GM23338 (cell line): ENCODE measurements around the gene TREML2. TPM values are rescaled to one million over a fixed set of nuclear protein-coding genes. Genes with fewer than 3 reads are reported as not detected.

Experiments
- ATAC-seq: fragments of 200-7000 bp; cut with Tn5 transposase; 3 replicates; pipeline ENCODE4 v1.9.1; 2020
- DNase-seq: peaks from one replicate; pipeline ENCODE4 v3.0.0-alpha.2; 2015; ENCODE audit warnings: low spot score
- H2AFZ ChIP-seq: fragments of 200-600 bp; sonication (generic); 2 replicates; pipeline ENCODE4 v1.8.0; 2016; ENCODE audit warnings: antibody characterized with exemption, mild to moderate bottlenecking, moderate library complexity
- H3F3A ChIP-seq: fragments of 200-600 bp; sonication (generic); replicated peaks from 2 replicates; pipeline ENCODE4 v1.8.0; 2017; ENCODE audit warnings: antibody characterized with exemption, mixed run types, low read depth
- H3K27ac ChIP-seq: fragments of 200-600 bp; sonication (generic); 2 replicates; pipeline ENCODE4 v1.6.1; 2016; ENCODE audit warnings: low read depth
- H3K27me3 ChIP-seq: fragments of 200-600 bp; sonication (generic); 2 replicates; pipeline ENCODE4 v1.8.0; 2016; ENCODE audit warnings: mild to moderate bottlenecking, mixed run types, moderate library complexity; ENCODE audit not compliant: insufficient read depth
- H3K36me3 ChIP-seq: fragments of 200-600 bp; sonication (generic); 2 replicates; pipeline ENCODE4 v1.8.0; 2016; ENCODE audit warnings: mild to moderate bottlenecking; ENCODE audit not compliant: insufficient read depth
- H3K4me1 ChIP-seq: fragments of 200-600 bp; sonication (generic); 2 replicates; pipeline ENCODE4 v1.8.0; 2016; ENCODE audit warnings: mild to moderate bottlenecking, moderate library complexity; ENCODE audit not compliant: insufficient read depth
- H3K4me2 ChIP-seq: fragments of 200-600 bp; sonication (generic); 2 replicates; pipeline ENCODE4 v1.7.1; 2017; ENCODE audit warnings: mixed run types
- H3K4me3 ChIP-seq: fragments of 200-600 bp; sonication (generic); 2 replicates; pipeline ENCODE4 v1.6.1; 2016; ENCODE audit warnings: mixed run types
- H3K79me2 ChIP-seq: fragments of 200-600 bp; sonication (generic); replicated peaks from 2 replicates; pipeline ENCODE4 v1.8.0; 2017; ENCODE audit warnings: mild to moderate bottlenecking; ENCODE audit not compliant: insufficient read depth
- H3K9me2 ChIP-seq: fragments of 200-600 bp; sonication (generic); 2 replicates; pipeline ENCODE4 v1.8.0; 2017; ENCODE audit not compliant: insufficient read depth
- H4K20me1 ChIP-seq: fragments of 200-600 bp; sonication (generic); replicated peaks from 2 replicates; pipeline ENCODE4 v1.8.0; 2017; ENCODE audit warnings: mild to moderate bottlenecking; ENCODE audit not compliant: insufficient read depth
- H3K27ac Mint-ChIP-seq: 2 replicates; pipeline ENCODE4 v1.8.0; 2020; ENCODE audit warnings: inconsistent platforms, mild to moderate bottlenecking, moderate library complexity, mixed read lengths
- H3K27me3 Mint-ChIP-seq: 3 replicates; pipeline ENCODE4 v1.8.0; 2022; ENCODE audit warnings: low read depth, mild to moderate bottlenecking, moderate library complexity, mixed read lengths, inconsistent platforms; ENCODE audit not compliant: insufficient read depth, poor library complexity
- H3K36me3 Mint-ChIP-seq: 3 replicates; pipeline ENCODE4 v1.8.0; 2021; ENCODE audit warnings: low read depth, mild to moderate bottlenecking, inconsistent platforms, moderate library complexity, mixed read lengths
- H3K4me1 Mint-ChIP-seq: 3 replicates; pipeline ENCODE4 v1.8.0; 2020; ENCODE audit warnings: mild to moderate bottlenecking, inconsistent platforms, mixed read lengths
- H3K4me3 Mint-ChIP-seq: 3 replicates; pipeline ENCODE4 v1.8.0; 2021; ENCODE audit warnings: moderate library complexity, mild to moderate bottlenecking, inconsistent platforms, mixed read lengths
- H3K9me3 Mint-ChIP-seq: 3 replicates; pipeline ENCODE4 v1.8.0; 2020; ENCODE audit warnings: moderate library complexity, mild to moderate bottlenecking, inconsistent platforms, mixed read lengths
- CREB1 ChIP-seq: fragments of 250-450 bp; sonication (Bioruptor Pico); IDR thresholded peaks from 2 replicates; pipeline ENCODE4 v1.5.0; 2020; ENCODE audit warnings: low read depth, mild to moderate bottlenecking, moderate library complexity
- ETS1 ChIP-seq: IDR thresholded peaks from 2 replicates; pipeline ENCODE4 v1.6.1; 2016; ENCODE audit warnings: antibody characterized with exemption
- EZH2 ChIP-seq: fragments of 200-600 bp; sonication (generic); IDR thresholded peaks from one replicate; pipeline ENCODE4 v1.8.0; 2017; ENCODE audit warnings: antibody characterized with exemption, mild to moderate bottlenecking, low read depth; ENCODE audit not compliant: unreplicated experiment
- EZH2phosphoT487 ChIP-seq: fragments of 200-600 bp; sonication (generic); IDR thresholded peaks from one replicate; pipeline ENCODE4 v1.8.1; 2018; ENCODE audit warnings: antibody characterized with exemption; ENCODE audit not compliant: unreplicated experiment
- POLR2AphosphoS5 ChIP-seq: IDR thresholded peaks from 2 replicates; pipeline ENCODE4 v1.6.1; 2016; ENCODE audit warnings: antibody characterized with exemption, low read depth
- REST ChIP-seq: IDR thresholded peaks from one replicate; pipeline ENCODE4 v1.6.1; 2018; ENCODE audit warnings: antibody characterized with exemption; ENCODE audit not compliant: unreplicated experiment
- STAT1 ChIP-seq: IDR thresholded peaks from one replicate; pipeline ENCODE4 v1.6.1; 2016; ENCODE audit warnings: antibody characterized with exemption; ENCODE audit not compliant: unreplicated experiment
- ZNF331 ChIP-seq: fragments of 250-450 bp; sonication (Bioruptor Pico); IDR thresholded peaks from 2 replicates; pipeline ENCODE4 v1.5.0; 2020; ENCODE audit warnings: low read depth, mild to moderate bottlenecking, moderate library complexity
- ZNF462 ChIP-seq: fragments of 250-450 bp; sonication (Bioruptor Pico); IDR thresholded peaks from 2 replicates; pipeline ENCODE4 v1.5.0; 2020; ENCODE audit warnings: mild to moderate bottlenecking, moderate library complexity
- polyA plus RNA-seq: library from polyadenylated mRNA; unstranded; fragments of >200 nt; fragmentation: Nextera tagmentation; extraction: Ambion mirVana; gene quantifications from 2 replicates; pipeline ENCODE4 v1.2.1, GENCODE V29; 2016
- total RNA-seq: library from RNA; depleted of rRNA; stranded (reverse); fragments of >200 nt; shearing (Covaris generic); gene quantifications from 2 replicates; pipeline ENCODE4 v1.2.3, GENCODE V29; 2014

Gene TREML2
- total and polyA plus RNA-seq, 2 experiments from 2014 or later = 0.07 TPM; not detected in 1

DNA sequence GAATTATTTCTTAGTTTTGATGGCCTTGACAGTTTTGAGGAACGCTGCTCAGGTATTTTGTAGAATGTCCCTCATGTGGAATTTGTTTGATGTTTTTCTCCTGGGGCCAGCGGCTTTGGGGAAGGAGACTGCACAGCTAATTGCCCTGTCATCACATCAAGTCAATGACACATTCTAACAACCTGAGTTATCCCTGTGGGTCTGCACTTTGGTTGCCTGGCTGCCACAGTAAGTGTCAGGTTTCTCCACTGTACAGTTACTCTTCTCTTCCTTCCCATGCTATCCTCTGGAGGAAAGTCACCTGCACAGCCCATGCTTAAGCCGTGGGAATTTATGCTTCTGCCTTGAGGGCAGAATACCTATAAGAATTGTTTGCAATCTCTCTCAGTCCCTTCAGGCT lies 25.8 kb upstream of the TREML2 start:
- no peaks in the 10 kb centered on the region for H3K36me3 ChIP-seq
- Mint-ChIP-seq H3K9me3 (no peaks in the 10 kb centered on the region), H3K4me3 (no peak overlapping the region), H3K36me3 (no peaks in the 10 kb centered on the region; the same call in 2 of the 3 replicates), H3K27ac (no peak overlapping the region), H3K27me3 (peaks cover 9% of the 10 kb centered on the region), H3K4me1 (peaks cover 8% of the 10 kb centered on the region)
- 0 out of 2 replicates have a peak, but pooled peaks cover 3% of the 10 kb centered on the region for H3K9me2 ChIP-seq
- TF ChIP-seq ZNF331 (CRISPR knock-in tag) (no peak), EZH2phosphoT487 (no peak), REST (no peak), STAT1 (no peak), ZNF462 (CRISPR knock-in tag) (no peak), POLR2AphosphoS5 (no peak), CREB1 (CRISPR knock-in tag) (no peak), ETS1 (no peak), EZH2 (no peak)
- DNase-seq = no peak
- no peaks in the 10 kb centered on the region for H3F3A ChIP-seq
- H3K79me2 ChIP-seq = no peaks in the 10 kb centered on the region
- H4K20me1 ChIP-seq = no peaks in the 10 kb centered on the region
- H3K27me3 ChIP-seq = no peaks in the 10 kb centered on the region
- H3K4me1 ChIP-seq = no peaks in the 10 kb centered on the region
- H3K4me2 ChIP-seq = no peak overlapping the region
- no peak overlapping the region for H3K4me3 ChIP-seq
- ATAC-seq = no peak
- H2AFZ ChIP-seq = no peak overlapping the region
- H3K27ac ChIP-seq = no peak overlapping the region
